Activated gamma-delta T cell treated with anti-CD3 and anti-CD28 coated beads, Interleukin-2, amount 50 U/mL, for 16 hours (primary cell): Measurements from ENCODE around the gene ABCA5.
A peak's percentile ranks its signal among the peaks of the same experiment; 100 is the strongest.

Experiments used
- DNase-seq: peaks from one replicate; pipeline ENCODE4 v3.0.0-alpha.2; 2020; ENCODE audit warnings: low read depth

Gene ABCA5

GRCh38 chr17:69267219-69267618 lies 59.7 kb downstream of the ABCA5 start:
- DNase-seq, result no peak

GRCh38 chr17:69265873-69266272 lies 61.1 kb downstream of the ABCA5 start:
- no peak for DNase-seq

- DNase-seq, result no peak
These were observed 72.7 kb downstream of the ABCA5 start for GRCh38 chr17:69254187-69254586.

- DNase-seq, result no peak
These were observed 76.3 kb downstream of the ABCA5 start for GRCh38 chr17:69250641-69251040.

- no peak for DNase-seq
These were observed 80.1 kb downstream of the ABCA5 start for GRCh38 chr17:69246726-69247375.

- no peak for DNase-seq
These were observed 80.7 kb downstream of the ABCA5 start for GRCh38 chr17:69246202-69246601.

- DNase-seq, result no peak
These were observed 81.3 kb downstream of the ABCA5 start for GRCh38 chr17:69245617-69246016.

GRCh38 chr17:69239611-69240600 lies 87.0 kb downstream of the ABCA5 start:
- DNase-seq, result no peak

- DNase-seq, result no peak
These were observed 90.0 kb downstream of the ABCA5 start for GRCh38 chr17:69236946-69237345.

GRCh38 chr17:69236464-69236863 lies 90.5 kb downstream of the ABCA5 start:
- no peak for DNase-seq

GRCh38 chr17:69235338-69236058 lies 91.4 kb downstream of the ABCA5 start:
- peak; percentile 49 for DNase-seq

GRCh38 chr17:69232650-69233049 lies 94.3 kb downstream of the ABCA5 start:
- no peak for DNase-seq

GRCh38 chr17:69231521-69231920 lies 95.4 kb downstream of the ABCA5 start:
- no peak for DNase-seq

GRCh38 chr17:69230939-69231338 lies 96.0 kb downstream of the ABCA5 start:
- DNase-seq, result no peak

GRCh38 chr17:69228576-69228975 lies 98.4 kb downstream of the ABCA5 start, which contains the start of gene ABCA10:
ABCA10 (minus strand) TSS chr17:69228824; CDS start chr17:69225358, 3,466 bp downstream.
- DNase-seq, result no peak

- no peak for DNase-seq
These were observed 98.9 kb downstream of the ABCA5 start for GRCh38 chr17:69228018-69228417.

GRCh38 chr17:69227541-69227940 lies 99.4 kb downstream of the ABCA5 start:
- DNase-seq, result no peak

- no peak for DNase-seq
These were observed 103.1 kb downstream of the ABCA5 start for GRCh38 chr17:69223809-69224208.

- DNase-seq, result no peak
These were observed 104.2 kb downstream of the ABCA5 start for GRCh38 chr17:69222707-69223258.

- DNase-seq, result no peak
These were observed 106.8 kb downstream of the ABCA5 start for GRCh38 chr17:69220098-69220497.

GRCh38 chr17:69218986-69219385 lies 107.9 kb downstream of the ABCA5 start:
- no peak for DNase-seq
